RWPE2 (cell line): ENCODE results near the gene NPHP1.

ENCODE experiments used
- ATAC-seq: fragments of 200-7000 bp; cut with Tn5 transposase; 3 replicates; pipeline ENCODE4 v1.9.1; 2021; ENCODE audit warnings: low read depth
- DNase-seq: peaks from one replicate; pipeline ENCODE4 v3.0.0-alpha.2; 2020; ENCODE audit warnings: low spot score
- H3K27ac ChIP-seq: fragments of 450-650 bp; 2 replicates; pipeline ENCODE4 v1.5.1; 2017; ENCODE audit warnings: mild to moderate bottlenecking; ENCODE audit not compliant: poor library complexity, severe bottlenecking
- H3K27me3 ChIP-seq: fragments of 250-450 bp; sonication (Bioruptor Pico); 2 replicates; pipeline ENCODE4 v1.5.1; 2021; ENCODE audit warnings: mild to moderate bottlenecking, moderate library complexity; ENCODE audit not compliant: insufficient read depth, poor library complexity, severe bottlenecking
- H3K36me3 ChIP-seq: fragments of 250-450 bp; sonication (Bioruptor Pico); 2 replicates; pipeline ENCODE4 v1.5.1; 2020; ENCODE audit warnings: low read depth, mild to moderate bottlenecking, moderate library complexity
- H3K4me1 ChIP-seq: fragments of 250-450 bp; sonication (Bioruptor Pico); 2 replicates; pipeline ENCODE4 v1.5.1; 2021; ENCODE audit warnings: mild to moderate bottlenecking, moderate library complexity; ENCODE audit not compliant: insufficient read depth, poor library complexity, severe bottlenecking
- H3K4me3 ChIP-seq: fragments of 250-450 bp; sonication (Bioruptor Pico); 2 replicates; pipeline ENCODE4 v1.5.1; 2021; ENCODE audit warnings: mild to moderate bottlenecking, moderate library complexity; ENCODE audit not compliant: severe bottlenecking
- H3K9me3 ChIP-seq: fragments of 250-450 bp; sonication (Bioruptor Pico); 2 replicates; pipeline ENCODE4 v1.5.1; 2021; ENCODE audit warnings: mild to moderate bottlenecking, moderate library complexity; ENCODE audit not compliant: severe bottlenecking
- CTCF ChIP-seq: fragments of 450-650 bp; IDR thresholded peaks from one replicate; pipeline ENCODE4 v1.5.1; 2017; ENCODE audit warnings: mild to moderate bottlenecking, moderate library complexity; ENCODE audit not compliant: poor library complexity, severe bottlenecking

NPHP1 gene

GRCh38 chr2:110140401-110140800 lies 64.4 kb downstream of the NPHP1 start:
- H3K36me3 ChIP-seq = no peaks in the 10 kb centered on the region
- H3K27me3 ChIP-seq = no peaks in the 10 kb centered on the region
- H3K9me3 ChIP-seq = no peaks in the 10 kb centered on the region
- DNase-seq = no peak
- no peak overlapping the region for H3K4me3 ChIP-seq
- no peak for ATAC-seq
- no peaks in the 10 kb centered on the region for H3K4me1 ChIP-seq
- TF ChIP-seq CTCF = no peak
- no peak overlapping the region for H3K27ac ChIP-seq

DNA sequence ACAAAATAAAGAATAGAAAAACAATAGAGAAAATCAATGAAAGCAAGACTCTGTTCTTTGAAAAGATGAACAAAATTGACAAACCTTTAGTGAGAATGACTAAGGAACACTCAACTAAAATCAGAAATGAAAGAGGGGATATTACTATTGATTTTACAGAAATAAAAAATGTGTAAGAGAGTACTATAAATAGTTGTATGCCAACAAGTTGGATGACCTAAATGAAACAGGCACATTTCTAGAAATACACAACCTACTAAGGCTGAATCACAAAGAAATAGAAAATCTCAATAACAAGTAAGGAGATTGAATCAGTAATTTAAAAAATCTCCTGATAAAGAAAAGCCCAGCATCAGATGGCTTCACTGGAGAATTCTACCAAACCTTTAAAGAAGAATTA lies 70.8 kb downstream of the NPHP1 start:
- Histone ChIP-seq H3K4me3 (no peak overlapping the region), H3K36me3 (no peaks in the 10 kb centered on the region; the same call in 1 of the 2 replicates), H3K27me3 (no peaks in the 10 kb centered on the region), H3K4me1 (no peaks in the 10 kb centered on the region), H3K9me3 (peaks cover 10% of the 10 kb centered on the region), H3K27ac (no peak overlapping the region)
- DNase-seq (no peak), ATAC-seq (no peak)
- no peak for TF ChIP-seq CTCF

GRCh38 chr2:110131166-110131565 lies 73.6 kb downstream of the NPHP1 start:
- peaks cover 10% of the 10 kb centered on the region for H3K9me3 ChIP-seq
- no peak for DNase-seq
- ATAC-seq = no peak
- no peaks in the 10 kb centered on the region for H3K4me1 ChIP-seq
- TF ChIP-seq CTCF = no peak
- H3K4me3 ChIP-seq = no peak overlapping the region
- no peak overlapping the region for H3K27ac ChIP-seq
- no peaks in the 10 kb centered on the region for H3K27me3 ChIP-seq
- no peaks in the 10 kb centered on the region; the same call in 1 of the 2 replicates for H3K36me3 ChIP-seq

- Histone ChIP-seq H3K9me3 (peaks cover 10% of the 10 kb centered on the region), H3K4me1 (peaks cover under 1% of the 10 kb centered on the region), H3K27me3 (no peaks in the 10 kb centered on the region), H3K36me3 (no peaks in the 10 kb centered on the region; the same call in 1 of the 2 replicates), H3K27ac (no peak overlapping the region), H3K4me3 (no peak overlapping the region)
- no peak for ATAC-seq
- DNase-seq = no peak
- TF ChIP-seq CTCF = no peak
These were observed 74.1 kb downstream of the NPHP1 start for GRCh38 chr2:110130757-110131156.

DNA sequence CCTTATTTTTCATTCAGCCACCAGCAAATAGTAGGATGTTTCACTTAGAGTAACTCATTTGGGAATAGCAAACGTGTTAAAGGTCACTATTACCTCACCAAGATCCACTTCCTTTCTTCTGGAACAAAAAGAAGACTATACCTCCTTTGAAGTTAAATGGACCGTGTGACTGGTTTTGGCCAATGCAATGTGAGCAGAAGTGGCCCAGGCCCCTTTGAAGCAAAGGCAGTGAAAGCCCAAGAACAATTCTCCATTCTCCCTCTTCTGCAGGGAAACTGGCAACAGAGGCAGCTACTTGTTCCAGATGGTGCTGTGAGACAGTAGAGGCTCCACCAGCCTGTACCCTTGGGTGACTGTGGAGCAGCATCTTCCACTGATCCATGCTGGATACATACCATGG lies 77.9 kb downstream of the NPHP1 start:
- Histone ChIP-seq H3K9me3 (no peaks in the 10 kb centered on the region), H3K36me3 (no peaks in the 10 kb centered on the region), H3K4me1 (peaks cover 13% of the 10 kb centered on the region), H3K27ac (no peak overlapping the region), H3K27me3 (no peaks in the 10 kb centered on the region), H3K4me3 (no peak overlapping the region)
- ATAC-seq = no peak
- DNase-seq = no peak
- no peak for TF ChIP-seq CTCF
